HTERT RPE-1 (cell line): ENCODE data around the gene GAK.
"Not testable (repeated sequence)": the region's sequence is repeated elsewhere in the genome, so short reads cannot be mapped to it uniquely, and the experiment has no call there.

ENCODE experiments used
- in situ Hi-C: fragments of 300-500 bp; cut with MboI; formaldehyde crosslinking; loops from 4 replicates; pipeline ENCODE4 v1.14.3; 2020; ENCODE audit warnings: low sequenced_read_pairs

GAK gene

DNA sequence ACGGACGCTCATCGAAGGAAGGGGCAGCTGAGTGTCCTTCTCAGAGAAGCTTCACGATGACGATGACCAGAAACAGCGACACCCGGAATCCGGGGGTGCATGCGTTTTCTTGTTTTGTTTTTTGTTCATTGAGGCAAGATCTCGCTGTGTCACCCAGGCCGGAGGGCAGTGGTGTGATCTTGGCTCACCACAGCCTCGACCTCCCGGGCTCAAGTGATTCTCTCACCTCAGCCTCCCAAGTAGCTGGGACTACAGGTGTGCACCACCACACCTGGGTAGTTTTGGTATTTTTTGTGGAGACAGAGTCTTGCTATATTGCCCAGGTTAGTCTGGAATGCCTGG is 21.4 kb upstream of the GAK start:
- in situ Hi-C loops: no loop called here

DNA sequence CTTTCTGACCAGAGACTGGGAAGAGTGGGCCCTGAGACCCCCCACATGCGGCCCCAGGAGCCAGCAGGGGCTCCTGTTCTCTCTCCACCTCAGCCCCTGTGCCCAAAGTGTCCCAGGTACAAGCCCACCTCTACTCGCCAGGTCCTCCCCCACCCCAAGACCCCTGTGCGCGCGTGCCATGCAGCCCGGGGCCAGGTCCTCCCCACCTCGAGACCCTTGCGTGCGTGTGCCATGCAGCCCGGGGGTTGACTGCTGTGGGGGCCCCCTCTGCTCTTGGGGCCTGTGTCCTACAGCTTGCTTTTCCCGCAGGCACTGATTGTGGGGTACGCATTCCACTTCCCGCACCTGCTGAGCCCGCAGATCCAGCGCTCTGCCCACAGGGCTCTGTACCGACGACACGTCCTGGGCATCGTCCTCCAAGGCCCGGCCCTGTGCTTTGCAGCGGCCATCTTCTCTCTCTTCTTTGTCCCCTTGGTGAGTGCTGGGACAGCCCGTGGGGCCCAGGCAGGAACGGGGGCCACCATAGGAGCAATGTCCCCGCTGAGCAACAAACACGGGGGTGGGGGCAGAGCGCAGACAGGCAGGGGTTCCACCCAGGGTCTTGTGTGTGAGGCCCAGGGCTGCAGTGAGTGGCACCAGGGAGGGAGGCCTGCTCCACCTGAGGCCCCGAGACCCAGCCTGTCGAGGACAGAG is 20.9 kb upstream of the GAK start:
- in situ Hi-C loops: no loop called here

DNA sequence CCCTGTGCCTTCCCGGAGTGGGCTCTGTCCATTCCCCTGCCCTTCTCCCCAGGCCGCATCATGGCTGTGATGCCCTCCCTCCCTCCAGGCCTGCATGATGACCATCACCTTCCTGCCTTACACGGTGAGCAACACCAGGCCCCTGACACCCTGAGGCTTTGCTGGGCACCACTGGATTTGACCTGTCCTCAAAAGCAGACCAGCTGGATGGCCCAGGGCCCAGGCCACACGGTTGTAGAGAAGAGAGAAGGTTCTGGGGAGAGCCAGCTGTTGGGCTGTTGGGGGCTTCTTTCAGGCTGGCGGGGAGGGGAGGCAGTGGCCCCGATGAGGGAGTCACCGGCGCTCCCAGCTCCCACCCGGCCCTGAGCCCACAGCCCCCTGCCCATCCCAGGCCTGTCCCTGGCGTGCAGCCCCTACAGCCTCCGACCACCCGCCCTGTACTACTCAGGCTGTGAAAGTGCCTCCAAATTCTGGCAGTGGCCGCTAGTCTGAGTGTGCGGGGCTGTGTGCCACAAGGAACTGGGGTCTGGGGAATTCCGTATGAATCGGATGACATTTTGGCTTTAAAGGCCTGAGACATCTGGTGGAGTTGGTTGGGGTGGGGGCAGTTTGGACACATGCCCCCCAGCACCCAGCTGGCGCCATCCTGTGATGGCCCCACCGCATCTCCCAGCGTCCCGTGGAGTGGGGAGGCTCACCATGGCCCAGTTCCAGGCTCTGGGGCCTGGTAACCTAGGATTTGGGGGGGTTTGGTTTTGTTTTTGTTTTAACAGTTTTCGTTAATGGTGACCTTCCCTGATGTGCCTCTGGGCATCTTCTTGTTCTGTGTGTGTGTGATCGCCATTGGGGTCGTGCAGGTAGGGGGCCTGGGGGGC is 19.7 kb upstream of the GAK start:
- in situ Hi-C loops: no loop called here

DNA sequence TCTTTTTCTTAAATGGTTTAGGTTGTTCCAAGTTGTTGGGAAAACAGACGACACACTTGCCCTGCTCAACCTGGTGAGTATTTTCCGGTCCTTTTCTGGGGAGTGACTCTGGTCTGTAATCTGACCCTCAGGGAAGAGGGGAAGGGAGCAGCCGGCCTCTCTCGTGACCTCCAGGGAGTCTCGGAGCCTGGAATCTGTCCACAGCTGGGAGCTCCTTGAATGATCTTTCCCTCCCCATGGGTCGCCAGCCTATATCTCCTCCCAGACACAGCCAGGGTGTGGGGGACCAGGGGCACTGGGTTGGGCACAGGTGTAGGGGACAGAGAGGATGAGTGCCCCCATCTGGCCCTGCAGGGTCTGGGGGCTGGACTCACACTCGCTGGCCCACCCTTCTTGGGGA is 19.1 kb upstream of the GAK start:
- in situ Hi-C loops: no loop called here

DNA sequence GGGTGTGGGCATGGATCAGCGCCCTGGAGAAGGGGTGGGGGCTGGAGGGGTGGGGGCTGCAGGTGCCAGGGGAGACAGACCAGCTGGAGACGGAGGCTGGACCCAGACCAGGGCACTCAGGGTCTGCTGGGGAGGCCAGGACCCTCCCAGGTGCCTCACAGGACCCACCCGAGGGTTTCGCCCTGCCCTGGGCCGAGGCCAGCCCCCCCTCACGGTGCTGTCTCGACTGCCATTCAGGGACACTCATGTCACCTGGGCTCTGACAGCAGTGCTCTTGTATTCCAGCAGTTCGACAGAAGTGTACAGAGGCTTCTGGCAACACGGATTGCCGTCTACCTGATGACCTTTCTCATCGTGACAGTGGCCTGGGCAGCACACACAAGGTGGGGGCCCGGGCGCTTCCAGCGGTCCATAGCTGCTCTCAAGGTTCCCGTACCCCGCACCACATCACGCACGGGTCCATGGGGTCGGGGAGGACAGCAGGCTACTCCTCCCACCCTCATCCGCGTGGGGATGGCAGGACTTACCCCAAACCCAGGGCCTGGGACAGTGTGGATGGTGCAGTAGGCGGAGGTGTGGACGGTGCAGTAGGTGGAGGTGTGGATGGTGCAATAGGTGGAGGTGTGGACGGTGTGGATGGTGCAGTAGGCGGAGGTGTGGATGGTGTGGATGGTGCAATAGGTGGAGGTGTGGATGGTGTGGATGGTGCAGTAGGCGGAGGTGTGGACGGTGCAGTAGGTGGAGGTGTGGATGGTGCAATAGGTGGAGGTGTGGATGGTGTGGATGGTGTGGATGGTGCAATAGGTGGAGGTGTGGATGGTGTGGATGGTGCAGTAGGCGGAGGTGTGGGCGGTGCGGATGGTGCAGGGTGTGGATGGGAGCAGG is 18.3 kb upstream of the GAK start:
- in situ Hi-C loops: no loop called here

DNA sequence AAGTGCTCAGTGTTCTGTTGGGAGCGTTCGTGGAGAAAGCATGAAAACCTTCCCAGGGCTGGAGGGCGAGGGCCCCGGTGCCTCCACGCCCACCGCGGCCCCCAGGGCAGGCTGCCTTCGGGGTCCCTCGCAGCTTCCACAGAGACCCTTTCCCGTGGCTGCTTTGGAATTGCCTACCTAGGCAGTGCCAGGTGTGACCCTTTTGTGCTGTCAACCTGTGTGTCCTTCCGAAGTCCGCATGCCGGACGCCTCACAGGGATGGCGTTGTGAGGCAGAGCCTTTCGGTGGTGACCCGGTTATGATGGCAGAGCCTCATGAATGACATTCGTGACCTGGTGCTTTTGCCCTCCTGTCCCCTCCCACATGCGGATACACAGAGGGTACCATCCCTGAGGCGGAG is 17.5 kb upstream of the GAK start:
- in situ Hi-C loops: no loop called here

DNA sequence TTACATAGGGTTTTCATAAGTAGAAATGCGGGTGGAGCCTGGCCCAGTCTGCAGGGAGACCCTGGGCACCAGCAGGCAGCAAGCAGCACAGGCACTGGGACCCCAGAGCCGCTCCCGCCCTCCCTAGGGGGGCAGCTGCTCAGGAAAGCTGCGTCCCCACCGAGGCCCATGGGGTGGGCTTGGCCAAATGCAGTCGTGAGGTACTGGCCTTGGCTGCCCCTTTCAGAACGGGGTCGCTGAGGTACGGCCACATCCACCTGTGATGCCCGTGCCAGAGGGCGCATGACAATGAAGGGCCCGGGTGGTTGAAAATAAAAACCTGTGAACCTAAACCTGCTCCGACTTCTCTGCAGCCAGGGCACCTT is 16.8 kb upstream of the GAK start:
- in situ Hi-C loops: no loop called here

DNA sequence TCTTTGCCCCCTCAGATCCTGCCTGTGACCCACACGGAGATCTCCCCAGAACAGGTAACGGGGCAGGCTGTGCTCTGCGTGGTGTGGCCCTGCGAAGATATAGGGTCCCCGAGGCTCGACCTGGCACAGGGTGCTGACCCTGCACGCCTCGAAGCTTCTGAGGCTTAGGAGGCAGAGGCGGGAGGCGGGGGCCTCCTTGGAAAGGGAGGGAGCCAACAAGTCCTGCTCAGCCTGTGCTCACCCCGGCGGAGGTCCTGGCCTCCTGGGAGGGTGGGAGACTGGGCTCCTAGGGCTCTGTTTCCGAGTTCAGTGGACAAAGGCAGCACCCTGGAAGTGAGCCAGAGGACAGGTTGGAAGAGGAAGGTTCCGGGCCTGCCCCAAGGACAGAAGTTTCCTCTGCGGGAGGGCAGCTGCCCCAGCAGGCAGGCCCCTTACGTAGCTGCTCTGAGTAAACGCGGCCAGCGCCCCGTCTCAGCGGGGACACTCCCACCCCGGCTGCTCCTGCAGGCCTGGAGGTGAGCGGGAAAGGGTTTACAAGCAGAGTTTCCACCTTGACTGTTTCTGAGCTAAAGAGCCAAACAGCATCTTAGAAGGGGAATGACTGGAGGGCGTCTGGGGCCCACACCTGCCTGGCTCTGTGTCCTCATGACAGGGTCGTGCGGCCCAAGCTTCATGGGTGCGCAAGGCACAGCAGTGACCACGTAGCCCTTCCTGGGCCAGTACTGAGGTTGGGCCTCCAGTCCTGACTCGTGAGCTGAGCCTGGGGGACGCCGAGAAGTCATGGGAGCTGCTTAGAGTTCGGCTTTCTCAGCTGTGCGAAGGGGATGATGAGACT is 16.2 kb upstream of the GAK start:
- in situ Hi-C loops: no loop called here

DNA sequence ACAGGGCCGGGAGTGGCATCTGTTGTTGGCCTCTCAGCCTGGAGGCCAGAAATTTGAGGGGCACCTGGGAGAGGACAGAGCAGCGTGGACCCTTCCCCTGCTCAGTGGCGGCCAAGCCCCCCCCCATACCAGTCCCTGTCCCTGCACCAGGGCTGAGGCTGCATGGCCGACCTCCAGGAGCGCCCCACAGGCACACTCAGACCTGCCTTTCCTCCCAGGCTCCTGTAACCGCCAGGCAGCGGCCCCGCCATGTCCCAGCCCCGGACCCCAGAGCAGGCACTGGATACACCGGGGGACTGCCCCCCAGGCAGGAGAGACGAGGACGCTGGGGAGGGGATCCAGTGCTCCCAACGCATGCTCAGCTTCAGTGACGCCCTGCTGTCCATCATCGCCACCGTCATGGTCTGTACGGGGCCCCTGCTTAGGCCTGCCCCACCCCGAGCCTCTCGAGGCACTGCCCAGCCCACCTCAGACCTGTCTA is 15.4 kb upstream of the GAK start:
- in situ Hi-C loops: no loop called here

DNA sequence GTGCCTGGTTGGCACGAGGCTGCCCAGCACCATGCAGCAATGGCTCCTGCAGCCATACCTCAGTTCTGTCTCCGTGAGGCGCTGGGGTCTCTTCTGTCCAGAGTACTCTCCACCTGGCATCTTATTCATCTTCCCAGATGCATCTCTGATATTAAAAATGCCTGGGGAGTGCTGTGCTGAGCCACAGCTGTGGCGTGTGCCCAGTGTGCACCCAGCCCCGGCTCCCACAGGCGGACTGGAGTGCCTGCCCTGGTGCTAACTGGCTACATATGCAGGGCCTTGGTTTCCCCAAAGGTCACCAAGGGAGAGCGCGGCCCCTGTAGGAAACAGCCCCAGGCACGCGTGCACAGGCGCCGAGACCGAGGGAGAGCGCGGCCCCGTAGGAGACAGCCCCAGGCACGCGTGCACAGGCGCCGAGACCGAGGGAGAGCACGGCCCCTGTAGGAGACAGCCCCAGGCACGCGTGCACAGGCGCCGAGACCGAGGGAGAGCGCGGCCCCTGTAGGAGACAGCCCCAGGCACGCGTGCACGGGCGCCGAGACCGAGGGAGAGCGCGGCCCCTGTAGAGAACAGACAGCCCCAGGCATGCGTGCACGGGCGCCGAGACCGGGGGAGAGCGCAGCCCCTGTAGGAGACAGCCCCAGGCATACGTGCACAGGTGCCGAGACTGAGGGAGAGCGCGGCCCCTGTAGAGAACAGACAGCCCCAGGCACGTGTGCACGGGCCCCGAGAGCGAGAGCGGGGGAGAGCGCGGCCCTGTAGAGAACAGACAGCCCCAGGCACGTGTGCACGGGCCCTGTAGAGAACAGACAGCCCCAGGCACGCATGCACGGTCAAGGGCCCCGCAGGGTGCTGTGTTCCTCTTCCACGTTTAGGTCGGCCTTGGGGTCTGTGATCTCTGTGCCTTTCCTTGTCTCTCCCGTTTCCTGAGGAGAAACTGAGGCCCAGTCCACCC is 14.7 kb upstream of the GAK start:
- in situ Hi-C loops: no loop called here

DNA sequence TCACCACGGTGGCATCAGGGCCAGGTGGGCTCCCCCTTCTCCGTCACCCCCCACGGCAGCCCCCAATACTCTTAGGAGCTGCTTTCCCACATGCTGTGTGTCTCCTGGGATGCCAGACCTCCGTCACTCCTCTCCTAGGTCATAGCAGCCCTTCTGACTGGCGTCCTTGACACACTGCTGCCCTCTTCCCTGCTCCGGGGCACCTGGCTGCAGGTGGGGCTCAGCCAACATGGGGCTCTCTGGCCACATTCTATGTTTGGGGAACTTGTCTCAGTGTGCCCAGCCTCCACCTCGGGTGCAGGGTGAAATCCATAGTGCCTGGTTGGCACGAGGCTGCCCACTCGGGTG is 14.0 kb upstream of the GAK start:
- in situ Hi-C loops: no loop called here

DNA sequence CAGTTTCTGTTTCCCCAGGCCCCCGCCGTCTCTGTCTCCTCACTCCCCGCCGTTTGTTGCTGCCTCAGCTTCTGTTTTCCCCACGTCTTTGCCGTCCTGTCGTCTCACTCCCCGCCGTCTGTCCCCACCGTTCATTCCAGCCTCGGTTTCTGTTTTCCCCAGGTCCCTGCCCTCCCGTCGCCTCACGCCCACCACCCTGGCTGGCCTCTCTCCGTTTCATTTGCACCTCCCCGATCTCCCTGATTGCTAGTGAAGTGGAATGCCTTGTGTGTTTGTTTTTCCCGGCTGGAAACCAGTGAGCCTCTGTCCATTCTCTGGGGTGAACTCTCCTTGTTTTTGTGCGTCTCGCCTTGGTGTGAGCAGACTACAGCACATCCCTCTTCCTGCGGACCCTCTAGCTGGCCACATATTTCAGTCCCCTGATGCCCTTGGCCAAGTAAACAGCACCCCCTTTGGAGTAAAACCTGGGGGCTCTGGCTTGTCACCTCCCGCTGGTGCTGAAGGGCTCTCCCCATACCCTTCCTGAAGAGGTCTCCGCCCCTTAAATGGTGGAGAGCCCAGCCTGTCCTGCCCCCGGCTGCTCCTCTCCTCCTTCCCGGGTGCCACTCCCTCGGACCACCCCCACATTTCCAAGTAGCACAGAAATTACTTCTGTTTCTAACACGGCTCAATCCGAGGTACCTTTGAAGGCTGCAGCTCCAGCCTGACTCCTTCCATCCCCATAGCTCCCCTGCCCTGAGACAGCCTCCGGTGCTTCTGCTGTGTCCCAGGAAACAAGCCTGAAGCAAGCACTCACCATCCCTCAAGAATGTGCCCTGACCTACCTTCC is 13.4 kb upstream of the GAK start:
- in situ Hi-C loops: no loop called here

DNA sequence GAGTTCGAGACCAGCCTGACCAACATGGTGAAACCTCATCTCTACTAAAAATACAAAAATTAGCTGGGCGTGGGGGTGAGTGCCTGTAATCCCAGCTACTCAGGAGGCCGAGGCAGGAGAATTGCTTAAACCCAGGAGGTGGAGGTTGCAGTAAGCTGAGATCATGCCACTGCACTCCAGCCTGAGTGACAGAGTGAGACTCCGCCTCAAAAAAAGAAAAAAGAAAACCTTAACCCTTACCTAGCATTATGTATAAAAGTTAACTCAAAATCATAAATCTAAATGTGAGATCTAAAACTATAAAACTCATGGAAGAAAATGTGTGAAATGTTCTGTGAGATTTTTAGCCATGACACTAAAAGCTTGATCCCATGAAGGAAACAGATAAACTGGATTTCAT is 7.4 kb upstream of the GAK start:
- in situ Hi-C loops: not testable (repeated sequence)

DNA sequence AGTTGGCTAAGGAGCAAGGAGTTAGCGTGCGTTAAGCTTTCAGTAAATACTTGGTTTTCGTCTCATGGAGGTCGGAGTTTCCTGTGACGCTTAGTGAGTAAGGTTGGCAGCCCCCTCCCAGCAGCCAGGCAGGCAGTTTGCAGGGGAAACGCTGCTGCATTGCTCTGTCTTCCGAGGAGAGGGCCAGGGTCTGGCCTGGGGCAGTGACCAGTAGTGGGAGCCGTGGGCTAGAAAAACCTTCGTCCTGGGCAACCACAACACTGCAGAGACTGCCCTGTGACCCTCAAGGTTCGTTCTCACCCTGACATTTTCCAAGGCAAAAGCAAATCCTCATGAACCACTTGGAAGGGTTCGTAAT is 576 bp upstream of the GAK start:
- in situ Hi-C loops: no loop called here

DNA sequence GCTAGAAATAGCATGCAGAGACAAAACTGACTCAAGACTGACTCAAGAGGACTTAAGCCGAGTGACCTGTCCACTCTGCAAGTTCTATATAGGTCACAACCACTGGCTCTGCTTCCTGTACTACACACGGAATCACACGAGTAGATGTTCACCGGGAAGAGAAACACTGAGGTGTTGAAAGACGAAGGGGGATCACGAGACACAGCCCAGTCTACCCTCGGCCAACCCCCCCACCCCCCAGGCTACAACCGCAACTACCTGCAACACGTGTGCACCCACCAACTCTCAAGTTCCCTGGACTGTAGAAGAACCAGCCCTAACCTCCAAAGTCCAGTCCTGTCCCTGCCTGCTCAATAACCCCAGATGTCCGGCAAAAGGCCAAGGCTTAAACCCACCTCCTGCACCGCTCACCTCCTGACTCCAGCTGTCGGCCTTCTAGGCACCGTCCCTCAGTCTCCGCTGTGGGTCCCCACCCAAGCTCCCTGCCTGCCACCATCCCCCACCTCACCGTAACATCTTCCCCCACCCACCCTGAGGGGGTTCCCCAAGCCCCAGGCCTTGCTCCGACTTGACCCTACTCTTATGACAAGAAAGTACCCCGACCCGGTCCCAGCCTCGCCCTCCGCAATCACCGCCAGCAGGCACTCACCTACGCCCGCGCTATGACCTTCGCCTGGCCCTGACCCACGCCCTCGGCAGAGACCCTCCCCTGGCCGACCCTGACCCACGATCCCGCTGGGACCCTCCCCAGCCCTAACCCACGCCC is 739 bp downstream of the GAK start:
- in situ Hi-C loops: no loop called here

DNA sequence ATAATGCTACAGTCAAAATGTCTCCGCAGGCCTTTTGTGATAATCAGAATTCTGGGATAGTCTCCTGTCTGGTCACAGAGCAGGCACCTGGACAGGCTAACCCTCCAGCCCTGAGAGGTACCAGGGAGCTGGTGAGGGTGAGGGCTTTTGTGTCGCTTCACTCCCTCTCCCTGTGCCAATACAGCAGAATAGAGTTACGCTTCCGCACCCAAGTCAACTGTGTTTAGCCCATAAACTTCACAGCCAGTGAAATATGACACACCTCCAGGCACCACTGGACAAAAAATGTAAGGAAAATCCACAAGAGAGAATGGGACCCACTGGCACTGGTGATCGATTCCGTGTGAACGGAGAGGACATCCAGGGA is 1.3 kb downstream of the GAK start:
- in situ Hi-C loops: no loop called here

DNA sequence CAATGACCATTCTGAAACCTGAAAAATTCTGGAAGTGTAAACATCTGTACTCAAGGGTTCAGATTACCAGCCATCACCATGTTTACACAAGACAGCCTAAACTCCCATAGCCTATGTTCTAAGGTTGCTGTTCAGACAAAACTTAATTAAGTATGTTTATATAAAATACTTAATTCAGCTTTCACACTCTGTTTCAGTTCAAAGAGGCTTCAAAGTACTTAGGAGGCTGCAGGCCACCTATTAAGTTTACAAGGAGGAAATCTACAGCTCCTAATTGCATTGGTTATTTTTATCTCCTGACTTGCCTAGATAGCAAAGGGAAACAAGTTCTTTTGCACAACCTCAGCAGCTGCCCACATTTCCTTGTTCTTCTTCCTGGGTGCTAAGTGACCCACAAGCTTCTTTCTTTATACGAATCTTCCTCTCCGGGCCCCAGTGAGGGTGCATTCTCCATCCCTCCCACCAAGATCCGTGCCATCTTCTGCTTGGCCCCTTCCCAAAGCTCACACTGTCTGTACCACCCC is 2.0 kb downstream of the GAK start:
- in situ Hi-C loops: no loop called here
